Type B pancreatic cell (in vitro differentiated cells): ENCODE measurements around the gene RAI14. TPM values are rescaled to one million over a fixed set of nuclear protein-coding genes. Genes with fewer than 3 reads are reported as not detected.

Experiments
- DNase-seq: peaks from one replicate; pipeline ENCODE4 v3.0.0; 2021; ENCODE audit warnings: mixed read lengths; ENCODE audit not compliant: unreplicated experiment; ENCODE audit errors: extremely low spot score
- H3K27ac Mint-ChIP-seq: 2 replicates; pipeline ENCODE4 v1.8.0; 2021; ENCODE audit warnings: mild to moderate bottlenecking, mixed read lengths
- H3K27me3 Mint-ChIP-seq: 2 replicates; pipeline ENCODE4 v1.8.0; 2021; ENCODE audit warnings: mixed read lengths
- H3K36me3 Mint-ChIP-seq: 2 replicates; pipeline ENCODE4 v1.8.0; 2021; ENCODE audit warnings: mixed read lengths
- H3K4me1 Mint-ChIP-seq: one replicate; pipeline ENCODE4 v1.8.0; 2021; ENCODE audit warnings: mixed read lengths; ENCODE audit not compliant: unreplicated experiment
- H3K4me3 Mint-ChIP-seq: 2 replicates; pipeline ENCODE4 v1.8.0; 2021; ENCODE audit warnings: mild to moderate bottlenecking, mixed read lengths
- H3K9me3 Mint-ChIP-seq: 2 replicates; pipeline ENCODE4 v1.8.0; 2021; ENCODE audit warnings: mixed read lengths
- total RNA-seq: library from RNA; stranded (reverse); gene quantifications from 2 replicates; pipeline ENCODE4 v1.2.1, GENCODE V29; 2021; ENCODE audit warnings: low replicate concordance
- TF ChIP-seq, protein P1 (sequence below): fragments of 200-600 bp; sonication (generic); conservative IDR thresholded peaks from 2 replicates; pipeline ENCODE4 v1.5.0; 2021; ENCODE audit warnings: antibody characterized with exemption, mild to moderate bottlenecking

The RAI14 gene
- total RNA-seq, 1 donor from 2014 or later, result 102 TPM

DNA sequence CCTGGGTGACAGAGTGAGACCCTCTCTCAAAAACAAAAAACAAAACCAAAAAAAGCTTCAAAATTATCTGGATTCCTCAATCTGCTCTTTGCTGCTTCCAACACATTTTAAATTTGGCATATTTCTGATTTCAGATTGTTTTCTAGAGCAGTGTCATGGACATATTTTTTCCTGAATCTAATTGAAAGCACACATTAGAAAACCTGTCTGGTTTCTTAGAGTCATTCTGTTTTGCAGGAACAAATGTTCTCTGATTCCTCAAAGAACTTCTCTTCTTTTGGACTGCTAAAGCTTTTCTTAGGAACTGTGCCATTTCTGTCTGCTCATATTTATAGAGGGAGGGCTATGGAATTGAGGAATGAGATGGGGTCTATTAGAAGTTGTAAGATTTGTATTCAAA, 81.6 kb downstream of the RAI14 start:
- Mint-ChIP-seq H3K4me3 (no peak overlapping the region), H3K36me3 (peaks cover 19% of the 10 kb centered on the region), H3K27me3 (no peaks in the 10 kb centered on the region), H3K27ac (no peak overlapping the region), H3K9me3 (no peaks in the 10 kb centered on the region), H3K4me1 (peaks cover 21% of the 10 kb centered on the region)
- TF ChIP-seq, protein P1, sequence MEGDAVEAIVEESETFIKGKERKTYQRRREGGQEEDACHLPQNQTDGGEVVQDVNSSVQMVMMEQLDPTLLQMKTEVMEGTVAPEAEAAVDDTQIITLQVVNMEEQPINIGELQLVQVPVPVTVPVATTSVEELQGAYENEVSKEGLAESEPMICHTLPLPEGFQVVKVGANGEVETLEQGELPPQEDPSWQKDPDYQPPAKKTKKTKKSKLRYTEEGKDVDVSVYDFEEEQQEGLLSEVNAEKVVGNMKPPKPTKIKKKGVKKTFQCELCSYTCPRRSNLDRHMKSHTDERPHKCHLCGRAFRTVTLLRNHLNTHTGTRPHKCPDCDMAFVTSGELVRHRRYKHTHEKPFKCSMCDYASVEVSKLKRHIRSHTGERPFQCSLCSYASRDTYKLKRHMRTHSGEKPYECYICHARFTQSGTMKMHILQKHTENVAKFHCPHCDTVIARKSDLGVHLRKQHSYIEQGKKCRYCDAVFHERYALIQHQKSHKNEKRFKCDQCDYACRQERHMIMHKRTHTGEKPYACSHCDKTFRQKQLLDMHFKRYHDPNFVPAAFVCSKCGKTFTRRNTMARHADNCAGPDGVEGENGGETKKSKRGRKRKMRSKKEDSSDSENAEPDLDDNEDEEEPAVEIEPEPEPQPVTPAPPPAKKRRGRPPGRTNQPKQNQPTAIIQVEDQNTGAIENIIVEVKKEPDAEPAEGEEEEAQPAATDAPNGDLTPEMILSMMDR, result no peak
- DNase-seq, result no peak

DNA sequence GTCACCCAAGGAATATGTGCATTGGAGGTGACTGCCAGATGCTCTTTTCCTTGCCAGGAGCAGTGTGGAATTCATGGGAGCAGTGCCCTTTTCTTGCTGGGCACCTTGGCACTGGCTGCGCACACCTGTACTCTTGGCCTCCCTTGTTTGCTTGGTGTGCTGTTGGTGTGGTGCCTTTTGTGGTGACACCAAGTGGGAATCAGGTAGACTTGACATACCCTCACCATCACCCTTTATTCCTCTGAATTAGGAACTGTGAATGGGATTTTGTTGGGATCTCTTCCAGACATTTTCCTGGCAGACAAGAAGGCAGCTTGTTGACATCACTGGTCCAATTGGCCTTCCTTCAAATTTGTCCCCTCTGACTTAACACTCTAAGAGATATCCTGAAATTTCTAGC, 82.3 kb downstream of the RAI14 start:
- DNase-seq, result no peak
- Mint-ChIP-seq H3K4me3 (no peak overlapping the region), H3K4me1 (peaks cover 21% of the 10 kb centered on the region), H3K36me3 (peaks cover 16% of the 10 kb centered on the region), H3K27ac (no peak overlapping the region), H3K9me3 (no peaks in the 10 kb centered on the region), H3K27me3 (no peaks in the 10 kb centered on the region)
- TF ChIP-seq, protein P1, result no peak

DNA sequence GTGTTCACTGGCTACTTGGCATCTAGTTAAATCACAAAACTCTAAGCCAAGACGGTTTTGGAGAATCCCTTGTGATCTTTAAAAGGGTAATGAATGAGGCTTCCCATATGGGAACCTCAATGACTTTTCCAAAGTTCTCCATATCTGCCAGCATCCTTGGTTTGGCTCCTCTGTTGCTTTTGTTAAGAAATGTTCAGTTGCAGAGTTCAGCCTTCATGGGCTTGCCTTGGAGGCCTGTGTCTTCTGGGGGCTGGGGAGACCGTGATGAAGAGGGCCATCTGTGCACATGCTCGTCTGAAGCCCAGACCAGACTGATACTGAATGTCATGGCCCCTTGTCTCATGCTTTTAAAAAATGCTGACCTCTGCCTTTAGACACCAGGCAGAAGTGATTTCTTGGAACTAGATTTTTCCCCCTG, 84.3 kb downstream of the RAI14 start:
- H3K9me3 Mint-ChIP-seq, result no peaks in the 10 kb centered on the region
- no peaks in the 10 kb centered on the region for H3K27me3 Mint-ChIP-seq
- peaks cover 17% of the 10 kb centered on the region for H3K36me3 Mint-ChIP-seq
- TF ChIP-seq, protein P1, result no peak
- H3K4me1 Mint-ChIP-seq, result peaks cover 18% of the 10 kb centered on the region
- no peak overlapping the region for H3K27ac Mint-ChIP-seq
- H3K4me3 Mint-ChIP-seq, result no peak overlapping the region
- no peak for DNase-seq

DNA sequence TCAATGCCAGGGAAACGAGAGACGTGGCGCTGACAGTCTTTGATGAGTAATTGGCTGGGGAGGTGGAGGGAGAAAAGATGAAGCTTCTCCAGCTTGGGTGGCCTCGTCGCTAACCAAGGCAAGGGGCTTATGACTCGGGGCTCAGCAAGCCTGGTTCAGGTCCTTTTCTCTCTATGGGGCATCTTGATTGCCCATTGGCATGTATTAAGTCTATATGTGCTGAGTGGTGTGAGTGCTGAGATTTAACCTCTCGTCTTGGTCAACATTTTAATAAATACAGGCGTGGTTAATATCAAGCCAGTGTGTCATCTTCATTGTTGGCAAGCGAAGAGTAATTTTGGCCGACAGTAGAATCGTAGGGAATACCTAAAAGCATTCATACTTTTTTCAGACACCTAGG, 85.9 kb downstream of the RAI14 start:
- Mint-ChIP-seq H3K4me1 (peaks cover 23% of the 10 kb centered on the region), H3K36me3 (peaks cover 22% of the 10 kb centered on the region)

DNA sequence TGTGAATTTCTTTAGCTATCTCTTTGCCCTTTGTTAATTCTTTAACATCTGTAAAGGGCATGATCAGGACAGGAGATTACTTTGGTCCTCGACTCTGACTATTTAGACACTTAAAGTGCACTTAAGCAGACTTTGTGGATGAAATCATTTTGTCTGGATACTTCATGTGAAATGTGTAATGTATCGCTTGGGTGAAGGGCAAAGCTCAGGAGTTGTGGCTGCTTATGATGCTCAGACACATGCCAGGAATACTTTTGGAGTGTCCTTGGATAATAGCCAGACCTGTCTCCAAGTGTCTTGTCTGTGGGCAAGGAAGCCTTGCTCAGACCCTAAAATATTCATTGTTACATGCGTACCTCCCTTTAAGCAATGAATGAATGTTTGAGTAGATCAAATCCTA, 87.8 kb downstream of the RAI14 start:
- H3K36me3 Mint-ChIP-seq, result peaks cover 31% of the 10 kb centered on the region
- no peaks in the 10 kb centered on the region for H3K27me3 Mint-ChIP-seq
- no peaks in the 10 kb centered on the region for H3K9me3 Mint-ChIP-seq
- TF ChIP-seq, protein P1, result no peak
- H3K4me1 Mint-ChIP-seq, result peaks cover 29% of the 10 kb centered on the region
- no peak overlapping the region for H3K27ac Mint-ChIP-seq
- DNase-seq, result no peak
- no peak overlapping the region for H3K4me3 Mint-ChIP-seq

More for the DNA sequence above, 85.9 kb downstream of the RAI14 start:
- H3K9me3 Mint-ChIP-seq, result no peaks in the 10 kb centered on the region
- no peak overlapping the region for H3K4me3 Mint-ChIP-seq
- DNase-seq, result no peak
- H3K27ac Mint-ChIP-seq, result no peak overlapping the region
- no peaks in the 10 kb centered on the region for H3K27me3 Mint-ChIP-seq
- TF ChIP-seq, protein P1, result no peak

DNA sequence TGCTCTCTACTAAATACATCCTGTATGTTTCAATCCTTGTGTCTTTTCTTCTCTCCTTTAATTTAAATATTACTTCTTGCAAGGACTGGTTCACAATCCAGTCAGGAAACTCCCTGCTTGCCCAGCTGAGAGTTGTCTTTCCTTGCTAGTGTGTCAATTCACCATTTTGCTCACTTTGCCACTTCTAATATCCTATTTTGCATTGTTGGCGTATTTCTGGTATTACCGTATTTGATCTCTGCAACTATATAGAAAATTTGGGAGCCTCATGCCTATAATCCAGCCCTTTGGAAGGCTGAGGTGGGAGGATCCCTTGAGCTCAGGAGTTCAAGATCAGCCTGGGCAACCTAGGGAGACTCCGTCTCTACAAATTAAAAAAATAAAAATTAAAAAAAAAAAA, 92.3 kb downstream of the RAI14 start:
- TF ChIP-seq, protein P1, result no peak
- peaks cover 46% of the 10 kb centered on the region for H3K4me1 Mint-ChIP-seq
- DNase-seq, result no peak

More for the DNA sequence above, 92.3 kb downstream of the RAI14 start:
- no peak overlapping the region for H3K4me3 Mint-ChIP-seq
- peaks cover 30% of the 10 kb centered on the region for H3K36me3 Mint-ChIP-seq
- H3K9me3 Mint-ChIP-seq, result no peaks in the 10 kb centered on the region
- no peaks in the 10 kb centered on the region for H3K27me3 Mint-ChIP-seq
- H3K27ac Mint-ChIP-seq, result no peak overlapping the region
